Thyroid gland (tissue), 4 donors: ENCODE measurements around the gene GRM7.

Experiments used
- POLR2A ChIP-seq, 2 donors: fragments of 450-650 bp; IDR thresholded peaks; one replicate each; pipeline ENCODE4 v1.6.1; 2017; ENCODE audit warnings: antibody characterized with exemption in 2 of 2, mild to moderate bottlenecking in 2 of 2, moderate library complexity in 1 of 2
- TF ChIP-seq, protein P1 (sequence below), 6 experiments: fragments of 200-600 bp in 3 of 6; fragments of 450-650 bp in 3 of 6; sonication (generic) in 3 of 6; IDR thresholded peaks; one replicate each; pipeline ENCODE4 v1.5.1; 2016 to 2019; ENCODE audit warnings: antibody characterized with exemption in 6 of 6, mild to moderate bottlenecking in 2 of 6, inconsistent platforms in 1 of 6, moderate library complexity in 1 of 6

DNA sequence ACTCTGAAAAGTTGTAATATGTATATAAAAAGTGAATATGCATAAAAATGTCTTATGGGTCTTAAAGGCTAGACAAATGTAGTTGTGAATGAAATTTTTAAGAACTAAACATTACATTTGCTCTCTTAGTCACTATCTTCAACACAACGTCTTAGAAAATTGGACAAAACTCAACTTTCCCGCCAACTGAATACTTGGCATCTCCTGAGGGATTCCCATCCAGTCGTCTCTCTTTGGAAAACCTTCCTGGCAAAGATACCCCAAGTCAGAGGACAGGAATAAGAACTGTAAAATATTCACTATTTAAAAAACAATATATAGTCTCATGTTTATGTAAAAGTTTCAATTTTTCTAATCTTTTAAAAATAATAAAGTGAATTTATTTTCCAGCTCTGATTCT lies 354.8 kb downstream of the GRM7 start:
- TF ChIP-seq, protein P1, sequence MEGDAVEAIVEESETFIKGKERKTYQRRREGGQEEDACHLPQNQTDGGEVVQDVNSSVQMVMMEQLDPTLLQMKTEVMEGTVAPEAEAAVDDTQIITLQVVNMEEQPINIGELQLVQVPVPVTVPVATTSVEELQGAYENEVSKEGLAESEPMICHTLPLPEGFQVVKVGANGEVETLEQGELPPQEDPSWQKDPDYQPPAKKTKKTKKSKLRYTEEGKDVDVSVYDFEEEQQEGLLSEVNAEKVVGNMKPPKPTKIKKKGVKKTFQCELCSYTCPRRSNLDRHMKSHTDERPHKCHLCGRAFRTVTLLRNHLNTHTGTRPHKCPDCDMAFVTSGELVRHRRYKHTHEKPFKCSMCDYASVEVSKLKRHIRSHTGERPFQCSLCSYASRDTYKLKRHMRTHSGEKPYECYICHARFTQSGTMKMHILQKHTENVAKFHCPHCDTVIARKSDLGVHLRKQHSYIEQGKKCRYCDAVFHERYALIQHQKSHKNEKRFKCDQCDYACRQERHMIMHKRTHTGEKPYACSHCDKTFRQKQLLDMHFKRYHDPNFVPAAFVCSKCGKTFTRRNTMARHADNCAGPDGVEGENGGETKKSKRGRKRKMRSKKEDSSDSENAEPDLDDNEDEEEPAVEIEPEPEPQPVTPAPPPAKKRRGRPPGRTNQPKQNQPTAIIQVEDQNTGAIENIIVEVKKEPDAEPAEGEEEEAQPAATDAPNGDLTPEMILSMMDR (IDR thresholded peaks at IDR 0.05): no peak
- TF ChIP-seq POLR2A (IDR thresholded peaks at IDR 0.05): no peak
